Spinal cord (tissue), 10 donors: ENCODE data around the gene ZRANB1. TPM values are rescaled to one million over a fixed set of nuclear protein-coding genes. Genes with fewer than 3 reads are reported as not detected.

Source experiments
- DNase-seq, 6 donors: peaks; one replicate each; pipeline versions ENCODE4 v3.0.0 to v3.0.0-alpha.2; 2013 to 2015; ENCODE audit warnings: low spot score in 6 of 6, low read depth in 4 of 6
- H3K27ac ChIP-seq: one replicate; pipeline ENCODE4 v1.5.1; 2013; ENCODE audit warnings: low read depth, low read length, control low read depth
- H3K27me3 ChIP-seq: one replicate; pipeline ENCODE4 v1.6.1; 2013; ENCODE audit warnings: low read length; ENCODE audit not compliant: control insufficient read depth, insufficient read depth
- H3K36me3 ChIP-seq: one replicate; pipeline ENCODE4 v1.6.1; 2013; ENCODE audit warnings: low read length; ENCODE audit not compliant: control insufficient read depth, insufficient read depth
- H3K4me1 ChIP-seq: one replicate; pipeline ENCODE4 v1.6.1; 2013; ENCODE audit warnings: low read length; ENCODE audit not compliant: control insufficient read depth, insufficient read depth
- H3K4me3 ChIP-seq: one replicate; pipeline ENCODE4 v1.5.1; 2013; ENCODE audit warnings: low read depth, low read length, control low read depth
- H3K9me3 ChIP-seq: one replicate; pipeline ENCODE4 v1.6.1; 2013; ENCODE audit warnings: low read length; ENCODE audit not compliant: control insufficient read depth, insufficient read depth
- WGBS: methylation state at CpG from one replicate; pipeline ENCODE4 v1.1.5; 2013; ENCODE audit warnings: missing lambda C conversion rate; ENCODE audit not compliant: insufficient coverage; 5-methylcytosine and 5-hydroxymethylcytosine counted together
- polyA plus RNA-seq, 2 donors: library from polyadenylated mRNA; unstranded; fragments of 120-200 nt; gene quantifications; one replicate each; pipeline ENCODE4 v1.2.1, GENCODE V29; 2013; ENCODE audit not compliant: insufficient read length in 2 of 2
- total RNA-seq, 2 donors: library from RNA; depleted of rRNA in 1 of 2; stranded (reverse); fragments of 120-200 nt in 1 of 2; fragments of >200 nt in 1 of 2; gene quantifications; one replicate each; pipeline versions ENCODE4 v1.2.3 to v1.2.4, GENCODE V29; 2013 to 2014
- donor health status: healthy.

ZRANB1 gene
- total and polyA plus RNA-seq, 4 donors, result 25.5 to 47.3 (median 31.7) TPM

- H3K4me1 ChIP-seq, result peaks cover 60% of the 10 kb centered on the region
- no peak overlapping the region for H3K27ac ChIP-seq
- WGBS, result 74% methylated on average over 11 of the region's 11 CpGs
- peaks cover 90% of the 10 kb centered on the region for H3K36me3 ChIP-seq
- H3K27me3 ChIP-seq, result no peaks in the 10 kb centered on the region
- no peak overlapping the region for H3K4me3 ChIP-seq
- no peak for DNase-seq
- no peaks in the 10 kb centered on the region for H3K9me3 ChIP-seq
These were observed 53.7 kb downstream of the ZRANB1 start for GRCh38 chr10:124995605-124996004.

GRCh38 chr10:124996127-124996853, 54.4 kb downstream of the ZRANB1 start:
- no peak for DNase-seq
- WGBS, result 90% methylated on average over 24 of the region's 24 CpGs
- H3K9me3 ChIP-seq, result no peaks in the 10 kb centered on the region
- no peak overlapping the region for H3K4me3 ChIP-seq
- H3K4me1 ChIP-seq, result peaks cover 66% of the 10 kb centered on the region
- peaks cover 88% of the 10 kb centered on the region for H3K36me3 ChIP-seq
- no peak overlapping the region for H3K27ac ChIP-seq
- H3K27me3 ChIP-seq, result no peaks in the 10 kb centered on the region

- Histone ChIP-seq H3K4me1 (peaks cover 72% of the 10 kb centered on the region), H3K9me3 (no peaks in the 10 kb centered on the region), H3K36me3 (peaks cover 87% of the 10 kb centered on the region), H3K27ac (no peak overlapping the region), H3K27me3 (no peaks in the 10 kb centered on the region), H3K4me3 (no peak overlapping the region)
- WGBS, result 95% methylated on average over 16 of the region's 17 CpGs
- DNase-seq, result no peak
These were observed 54.9 kb downstream of the ZRANB1 start for GRCh38 chr10:124996854-124997215.

GRCh38 chr10:124997306-124997705, 55.4 kb downstream of the ZRANB1 start:
- no peak for DNase-seq
- peaks cover 87% of the 10 kb centered on the region for H3K36me3 ChIP-seq
- H3K4me1 ChIP-seq, result peaks cover 77% of the 10 kb centered on the region
- no peak overlapping the region for H3K27ac ChIP-seq
- no peaks in the 10 kb centered on the region for H3K27me3 ChIP-seq
- H3K9me3 ChIP-seq, result no peaks in the 10 kb centered on the region
- H3K4me3 ChIP-seq, result no peak overlapping the region
- 93% methylated on average over 11 of the region's 11 CpGs for WGBS

GRCh38 chr10:124997771-124998623, 56.1 kb downstream of the ZRANB1 start:
- Histone ChIP-seq H3K36me3 (peaks cover 91% of the 10 kb centered on the region), H3K27ac (no peak overlapping the region), H3K9me3 (no peaks in the 10 kb centered on the region)

GRCh38 chr10:124998624-124999291, 56.8 kb downstream of the ZRANB1 start:
- no peak for DNase-seq
- Histone ChIP-seq H3K4me3 (no peak overlapping the region), H3K27ac (no peak overlapping the region), H3K9me3 (no peaks in the 10 kb centered on the region), H3K36me3 (peaks cover 91% of the 10 kb centered on the region), H3K27me3 (no peaks in the 10 kb centered on the region), H3K4me1 (peaks cover 83% of the 10 kb centered on the region)
- 91% methylated on average over 11 of the region's 16 CpGs for WGBS

More at GRCh38 chr10:124997771-124998623, 56.1 kb downstream of the ZRANB1 start:
- Histone ChIP-seq H3K4me1 (peaks cover 81% of the 10 kb centered on the region), H3K4me3 (no peak overlapping the region), H3K27me3 (no peaks in the 10 kb centered on the region)
- WGBS, result 92% methylated on average over 31 of the region's 35 CpGs
- no peak for DNase-seq

GRCh38 chr10:124999433-125000365, 57.8 kb downstream of the ZRANB1 start:
- H3K4me1 ChIP-seq, result peaks cover 84% of the 10 kb centered on the region
- peak overlapping the region; percentile 91 for H3K27ac ChIP-seq
- no peaks in the 10 kb centered on the region for H3K9me3 ChIP-seq
- no peaks in the 10 kb centered on the region for H3K27me3 ChIP-seq
- H3K36me3 ChIP-seq, result peaks cover 89% of the 10 kb centered on the region
- DNase-seq, result peak in 2 of 6 donors; percentile 47 to 78
- WGBS, result 53% methylated on average over 26 of the region's 29 CpGs
- H3K4me3 ChIP-seq, result no peak overlapping the region

GRCh38 chr10:125000366-125001312, 58.7 kb downstream of the ZRANB1 start:
- Histone ChIP-seq H3K4me3 (no peak overlapping the region), H3K27ac (peak overlapping the region; percentile 91), H3K9me3 (no peaks in the 10 kb centered on the region), H3K27me3 (no peaks in the 10 kb centered on the region), H3K36me3 (peaks cover 91% of the 10 kb centered on the region), H3K4me1 (peaks cover 84% of the 10 kb centered on the region)
- 29% methylated on average over 32 of the region's 35 CpGs for WGBS
- DNase-seq, result peak in 2 of 6 donors; percentile 82 to 88
